CD4-positive, alpha-beta T cell (primary cell): Measurements from ENCODE around the gene RALGPS2. TPM values are rescaled to one million over a fixed set of nuclear protein-coding genes. Genes with fewer than 3 reads are reported as not detected.
A peak's percentile ranks its signal among the peaks of the same experiment; 100 is the strongest.

ENCODE experiments used
- ATAC-seq: fragments of 200-7000 bp; cut with Tn5 transposase; one replicate; pipeline ENCODE4 v1.10.0; 2022; ENCODE audit warnings: mild to moderate bottlenecking; ENCODE audit not compliant: poor library complexity
- CTCF ChIA-PET: fragments of 350-600 bp; sonication (Branson Sonifier 250); formaldehyde crosslinking; loops from one replicate; lab custom pipeline; 2021; ENCODE audit warnings: antibody characterized with exemption, inconsistent platforms; lab: Charles Lee
- POLR2A ChIA-PET: fragments of 350-600 bp; sonication (Branson Sonifier 250); formaldehyde crosslinking; loops from one replicate; lab custom pipeline; 2021; ENCODE audit warnings: antibody characterized with exemption, inconsistent platforms; lab: Charles Lee
- DNase-seq, 14 experiments: peaks; one replicate each; pipeline ENCODE4 v3.0.0-alpha.2; 2013 to 2020; ENCODE audit warnings: mixed read lengths in 2 of 14
- H3K27ac ChIP-seq, 2 donors: one replicate each; pipeline versions ENCODE4 v1.5.1 to v1.7.0; 2013; ENCODE audit warnings: low read length in 2 of 2, low read depth in 1 of 2, mild to moderate bottlenecking in 1 of 2
- H3K27me3 ChIP-seq, 2 experiments: 1 replicate in 1 of 2; 2 replicates in 1 of 2; pipeline versions ENCODE4 v1.6.1 to v1.7.0; 2013; ENCODE audit warnings: low read length in 2 of 2, control low read depth in 1 of 2, mild to moderate bottlenecking in 1 of 2, moderate library complexity in 1 of 2; ENCODE audit not compliant: insufficient read depth in 2 of 2, control insufficient read depth in 1 of 2
- H3K36me3 ChIP-seq: one replicate; pipeline ENCODE4 v1.6.1; 2013; ENCODE audit warnings: low read length, control low read depth; ENCODE audit not compliant: insufficient read depth
- H3K4me1 ChIP-seq: one replicate; pipeline ENCODE4 v1.6.1; 2013; ENCODE audit warnings: low read length, control low read depth; ENCODE audit not compliant: insufficient read depth
- H3K4me3 ChIP-seq: one replicate; pipeline ENCODE4 v1.5.1; 2013; ENCODE audit warnings: mild to moderate bottlenecking, low read length, moderate library complexity
- H3K9me3 ChIP-seq, 2 experiments: 1 replicate in 1 of 2; 2 replicates in 1 of 2; pipeline versions ENCODE4 v1.6.1 to v1.7.0; 2013; ENCODE audit warnings: low read length in 2 of 2, mild to moderate bottlenecking in 2 of 2, control low read depth in 1 of 2, moderate library complexity in 1 of 2; ENCODE audit not compliant: control insufficient read depth in 1 of 2, insufficient read depth in 1 of 2
- H3K27ac Mint-ChIP-seq: one replicate; pipeline ENCODE4 v1.8.0; 2020; ENCODE audit warnings: mixed read lengths
- H3K27me3 Mint-ChIP-seq: one replicate; pipeline ENCODE4 v1.8.0; 2021; ENCODE audit warnings: mixed read lengths
- H3K36me3 Mint-ChIP-seq: one replicate; pipeline ENCODE4 v1.8.0; 2021; ENCODE audit warnings: low read depth, mixed read lengths
- H3K4me1 Mint-ChIP-seq: one replicate; pipeline ENCODE4 v1.8.0; 2021; ENCODE audit warnings: low read depth, mixed read lengths
- H3K4me3 Mint-ChIP-seq: one replicate; pipeline ENCODE4 v1.8.0; 2020; ENCODE audit warnings: mild to moderate bottlenecking, mixed read lengths
- H3K9me3 Mint-ChIP-seq: one replicate; pipeline ENCODE4 v1.8.0; 2020; ENCODE audit warnings: mixed read lengths
- intact Hi-C, 2 experiments: fragments of 100-400 bp; cut with DNase I in 1 of 2; cut with micrococcal nuclease in 1 of 2; formaldehyde crosslinking; loops; one replicate each; pipeline versions ENCODE4 v1.15.1 to v1.9.0; 2023 to 2025; cut with DNase I, micrococcal nuclease
- total RNA-seq, 174 experiments: library from RNA in 2 of 174; stranded (reverse) in 2 of 174; gene quantifications; one replicate each; pipeline ENCODE4 v1.2.3 and lab custom pipeline; 2021 to 2026
- TF ChIP-seq, protein P1 (sequence below): fragments of 200-600 bp; IDR thresholded peaks from one replicate; pipeline ENCODE4 v1.8.0; 2022; ENCODE audit warnings: antibody characterized with exemption, mild to moderate bottlenecking

The RALGPS2 gene
- total RNA-seq, 2 experiments from 2014 or later = 8.6 to 10.8 TPM

DNA sequence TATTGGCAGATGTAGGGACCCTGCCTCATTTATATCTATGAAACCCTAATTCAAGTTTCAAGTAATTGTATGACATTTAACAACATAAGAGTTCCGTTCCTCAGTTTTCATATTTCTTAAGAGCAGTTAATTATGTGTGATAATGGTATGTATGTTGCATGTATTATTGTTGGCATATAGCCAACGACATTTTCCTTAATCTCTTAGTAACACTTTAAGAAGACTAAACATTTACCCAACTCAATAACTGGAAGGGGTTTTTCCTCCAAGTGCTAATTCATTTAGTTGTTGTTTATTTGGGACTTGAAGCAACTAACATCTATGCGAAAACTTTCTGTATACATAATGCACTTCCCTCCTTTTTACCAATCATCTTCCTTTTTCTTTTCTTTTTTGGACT is 1.5 kb upstream of the RALGPS2 start:
- peaks cover 32% of the 10 kb centered on the region for H3K4me1 Mint-ChIP-seq
- H3K36me3 Mint-ChIP-seq = peaks cover 8% of the 10 kb centered on the region
- no peaks in the 10 kb centered on the region for H3K36me3 ChIP-seq
- peak overlapping the region; percentile 92 for H3K4me3 Mint-ChIP-seq
- H3K4me3 ChIP-seq = no peak overlapping the region
- DNase-seq (no peak), ATAC-seq (no peak)
- H3K27ac ChIP-seq = no peak overlapping the region
- TF ChIP-seq, protein P1, sequence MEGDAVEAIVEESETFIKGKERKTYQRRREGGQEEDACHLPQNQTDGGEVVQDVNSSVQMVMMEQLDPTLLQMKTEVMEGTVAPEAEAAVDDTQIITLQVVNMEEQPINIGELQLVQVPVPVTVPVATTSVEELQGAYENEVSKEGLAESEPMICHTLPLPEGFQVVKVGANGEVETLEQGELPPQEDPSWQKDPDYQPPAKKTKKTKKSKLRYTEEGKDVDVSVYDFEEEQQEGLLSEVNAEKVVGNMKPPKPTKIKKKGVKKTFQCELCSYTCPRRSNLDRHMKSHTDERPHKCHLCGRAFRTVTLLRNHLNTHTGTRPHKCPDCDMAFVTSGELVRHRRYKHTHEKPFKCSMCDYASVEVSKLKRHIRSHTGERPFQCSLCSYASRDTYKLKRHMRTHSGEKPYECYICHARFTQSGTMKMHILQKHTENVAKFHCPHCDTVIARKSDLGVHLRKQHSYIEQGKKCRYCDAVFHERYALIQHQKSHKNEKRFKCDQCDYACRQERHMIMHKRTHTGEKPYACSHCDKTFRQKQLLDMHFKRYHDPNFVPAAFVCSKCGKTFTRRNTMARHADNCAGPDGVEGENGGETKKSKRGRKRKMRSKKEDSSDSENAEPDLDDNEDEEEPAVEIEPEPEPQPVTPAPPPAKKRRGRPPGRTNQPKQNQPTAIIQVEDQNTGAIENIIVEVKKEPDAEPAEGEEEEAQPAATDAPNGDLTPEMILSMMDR = no peak
- no peaks in the 10 kb centered on the region for H3K27me3 Mint-ChIP-seq
- CTCF ChIA-PET = no interaction called here
- no peaks in the 10 kb centered on the region for H3K9me3 Mint-ChIP-seq
- no peaks in the 10 kb centered on the region for H3K27me3 ChIP-seq
- POLR2A ChIA-PET = no interaction called here
- peaks cover 9% of the 10 kb centered on the region for H3K4me1 ChIP-seq
- H3K9me3 ChIP-seq = no peaks in the 10 kb centered on the region
- no peak overlapping the region for H3K27ac Mint-ChIP-seq
- intact Hi-C loops = loop anchor here in 1 of 2 experiments (2.0 to 10.0 kb wide), 3 partner anchors 179 to 511 kb away; partner anchors contain the start of gene FAM20B

DNA sequence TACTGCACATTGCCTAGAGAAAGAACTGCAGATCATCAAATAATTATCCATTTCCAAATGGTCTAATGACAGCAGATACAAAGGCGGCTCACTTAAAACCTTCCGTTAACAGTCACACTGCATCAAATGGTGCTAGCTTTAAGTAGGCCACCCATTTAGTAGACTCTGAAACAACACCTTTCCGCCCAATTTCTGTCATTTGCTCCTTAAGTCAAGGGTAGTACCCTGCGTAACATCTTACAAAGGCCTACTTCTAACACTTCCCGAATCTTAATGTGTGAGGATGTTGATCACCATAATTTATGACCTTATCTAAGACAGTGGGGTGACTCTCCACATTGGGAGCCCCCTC is 692 bp upstream of the RALGPS2 start:
- ATAC-seq (no peak), DNase-seq (no peak)
- no peaks in the 10 kb centered on the region for H3K9me3 Mint-ChIP-seq
- CTCF ChIA-PET = no interaction called here
- TF ChIP-seq, protein P1 = no peak
- peak overlapping the region; percentile 48 for H3K27ac Mint-ChIP-seq
- Histone ChIP-seq H3K36me3 (no peaks in the 10 kb centered on the region), H3K4me3 (peak overlapping the region; percentile 71), H3K9me3 (no peaks in the 10 kb centered on the region), H3K27ac (no peak overlapping the region), H3K27me3 (no peaks in the 10 kb centered on the region), H3K4me1 (peaks cover 9% of the 10 kb centered on the region)
- H3K4me1 Mint-ChIP-seq = peaks cover 39% of the 10 kb centered on the region
- H3K36me3 Mint-ChIP-seq = peaks cover 8% of the 10 kb centered on the region
- no peaks in the 10 kb centered on the region for H3K27me3 Mint-ChIP-seq
- intact Hi-C loops = loop anchor here in 1 of 2 experiments (2.0 to 10.0 kb wide), 3 partner anchors 180 to 568 kb away; partner anchors contain the start of gene SOAT1
- POLR2A ChIA-PET = interaction anchor here (1.2 to 1.5 kb wide), 2 partner anchors 182 to 570 kb away, joined by 3 read pairs; partner anchors contain the start of gene SOAT1
- H3K4me3 Mint-ChIP-seq = peak overlapping the region; percentile 92

DNA sequence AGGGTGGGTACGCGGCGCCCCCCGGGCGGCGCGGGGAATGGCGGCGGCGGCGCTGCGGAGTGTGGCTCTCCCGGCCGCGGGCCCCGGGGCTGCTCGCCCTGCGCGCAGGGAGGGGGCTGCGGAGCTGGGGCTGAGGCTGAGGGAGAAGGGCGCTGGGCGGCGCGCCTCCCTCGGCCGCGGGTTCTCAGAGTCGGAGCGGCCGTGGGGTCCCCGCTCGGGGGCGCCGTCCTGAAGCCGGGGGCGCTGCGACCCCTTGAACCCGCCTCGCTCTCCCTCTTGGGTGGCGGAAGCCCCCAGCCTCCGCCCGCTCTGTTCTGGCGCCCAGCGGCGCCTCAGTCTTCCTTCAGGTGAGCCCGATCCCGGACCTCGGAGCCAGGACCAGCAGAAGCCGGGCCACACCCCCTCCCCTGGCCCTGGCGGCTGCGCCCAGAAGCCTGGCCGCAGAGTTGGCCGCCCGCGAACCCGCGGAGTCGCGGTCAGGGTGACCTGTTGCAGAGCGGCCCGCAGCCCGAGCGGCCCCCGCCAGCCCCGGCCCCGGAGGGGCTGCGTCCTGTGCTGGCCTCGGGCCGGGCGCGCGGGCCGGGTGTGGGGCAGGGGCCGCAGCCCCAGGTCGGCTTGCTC is 532 bp downstream of the RALGPS2 start:
- peaks cover 39% of the 10 kb centered on the region for H3K4me1 Mint-ChIP-seq
- peak overlapping the region in 1 of 2 donors; percentile 29 for H3K27ac ChIP-seq
- H3K4me3 ChIP-seq = peak overlapping the region; percentile 71
- H3K9me3 Mint-ChIP-seq = no peaks in the 10 kb centered on the region
- peak overlapping the region; percentile 87 for H3K27ac Mint-ChIP-seq
- peaks cover 9% of the 10 kb centered on the region for H3K4me1 ChIP-seq
- H3K27me3 ChIP-seq = no peaks in the 10 kb centered on the region
- no peaks in the 10 kb centered on the region for H3K9me3 ChIP-seq
- peaks cover 8% of the 10 kb centered on the region for H3K36me3 Mint-ChIP-seq
- ChIA-PET POLR2A (interaction anchor here (0.9 to 1.7 kb wide), 6 partner anchors 10 to 568 kb away, joined by 3 to 4 read pairs (median 3); partner anchors contain the start of gene SOAT1), CTCF (no interaction called here)
- H3K36me3 ChIP-seq = no peaks in the 10 kb centered on the region
- ATAC-seq (peak; percentile 30), DNase-seq (peak in 10 of 14 experiments; percentile 1 to 61 (median 16))
- TF ChIP-seq, protein P1 = no peak
- intact Hi-C loops = loop anchor here (2.0 to 10.0 kb wide), 5 partner anchors 181 to 642 kb away; partner anchors contain the start of genes AXDND1 (in 2 of the 2) and SOAT1 (in 1 of the 2)
- no peaks in the 10 kb centered on the region for H3K27me3 Mint-ChIP-seq
- peak overlapping the region; percentile 93 for H3K4me3 Mint-ChIP-seq
